ENCODE measurements around the gene SLC44A5. TPM values are rescaled to one million over a fixed set of nuclear protein-coding genes. Genes with fewer than 3 reads are reported as not detected.
"Not testable (repeated sequence)": the region's sequence is repeated elsewhere in the genome, so short reads cannot be mapped to it uniquely, and the experiment has no call there.

SLC44A5 gene
- total and polyA plus RNA-seq, 4 donors, result 0.13 to 1.1 (median 0.22) TPM

GRCh38 chr1:75257424-75257823 lies 353.5 kb downstream of the SLC44A5 start (continued):
- no peak for TF ChIP-seq TAF1 (conservative IDR thresholded peaks at IDR 0.05)
- TF ChIP-seq MAX (IDR thresholded peaks at IDR 0.05), result no peak

- H3K4me1 ChIP-seq (ENCODE audit: control insufficient read depth in 4 of 4, insufficient read depth in 4 of 4, low read length in 3 of 4); DNase-seq (ENCODE audit: low spot score); H3K9ac ChIP-seq (ENCODE audit: low read depth in 1 of 2, low read length in 2 of 2); H3K4me3 ChIP-seq (ENCODE audit: low read depth in 1 of 3, low read length in 3 of 3); H3K27ac ChIP-seq (ENCODE audit: low read depth in 1 of 2, low read length in 2 of 2); H3K27me3 ChIP-seq (ENCODE audit: control insufficient read depth in 4 of 4, insufficient read depth in 4 of 4, low read length in 3 of 4); H3K9me3 ChIP-seq (ENCODE audit: control insufficient read depth in 4 of 4, low read length in 3 of 4); H3K36me3 ChIP-seq (ENCODE audit: control insufficient read depth in 4 of 4, insufficient read depth in 3 of 4, low read depth in 1 of 4, low read length in 3 of 4): not testable (repeated sequence)
- WGBS, result 79% methylated on average over 4 of the region's 4 CpGs
Measured at GRCh38 chr1:75250114-75250513, 360.8 kb downstream of the SLC44A5 start.

- H3K36me3 ChIP-seq (ENCODE audit: control insufficient read depth in 4 of 4, insufficient read depth in 3 of 4, low read depth in 1 of 4, low read length in 3 of 4), result no peaks in the 10 kb centered on the region
- H3K9me3 ChIP-seq (ENCODE audit: control insufficient read depth in 4 of 4, low read length in 3 of 4), result no peaks in the 10 kb centered on the region
- no peak overlapping the region for H3K27ac ChIP-seq (ENCODE audit: low read depth in 1 of 2, low read length in 2 of 2)
- DNase-seq (ENCODE audit: low spot score), result no peak
- TF ChIP-seq TAF1 (conservative IDR thresholded peaks at IDR 0.05) (no peak), HNF4G (IDR thresholded peaks at IDR 0.05) (no peak), RAD21 (IDR thresholded peaks at IDR 0.05) (no peak), JUND (IDR thresholded peaks at IDR 0.05) (no peak), CTCF (IDR thresholded peaks at IDR 0.05; ENCODE audit: low read depth, low read length, missing input control) (no peak), FOXA2 (IDR thresholded peaks at IDR 0.05) (no peak), EGR1 (IDR thresholded peaks at IDR 0.05; ENCODE audit: low read depth in 2 of 2) (no peak), REST (IDR thresholded peaks at IDR 0.05) (no peak), NR2F2 (IDR thresholded peaks at IDR 0.05) (no peak), ATF3 (IDR thresholded peaks at IDR 0.05) (no peak), RXRA (IDR thresholded peaks at IDR 0.05) (no peak)
- H3K9ac ChIP-seq (ENCODE audit: low read depth in 1 of 2, low read length in 2 of 2), result no peak overlapping the region
- H3K4me3 ChIP-seq (ENCODE audit: low read depth in 1 of 3, low read length in 3 of 3), result no peak overlapping the region
- peaks cover 0 to 6% (median 0%) of the 10 kb centered on the region in 4 donors for H3K27me3 ChIP-seq (ENCODE audit: control insufficient read depth in 4 of 4, insufficient read depth in 4 of 4, low read length in 3 of 4)
- no peaks in the 10 kb centered on the region for H3K4me1 ChIP-seq (ENCODE audit: control insufficient read depth in 4 of 4, insufficient read depth in 4 of 4, low read length in 3 of 4)
Measured at GRCh38 chr1:75245239-75245638, 365.7 kb downstream of the SLC44A5 start.
